ENCODE results near the gene ELAPOR2.
A peak's percentile ranks its signal among the peaks of the same experiment; 100 is the strongest.
"Not testable (repeated sequence)": the region's sequence is repeated elsewhere in the genome, so short reads cannot be mapped to it uniquely, and the experiment has no call there.

Gene ELAPOR2

GRCh38 chr7:87059525-87060287 lies at the start of gene ELAPOR2:
TSS of gene ELAPOR2 (minus strand) at chr7:87059654. CDS start at chr7:87059513, 141 bp downstream.
- peak; percentile 55 for DNase-seq

- no peak for DNase-seq
Measured at GRCh38 chr7:87107949-87108776, 48.7 kb upstream of the ELAPOR2 start.

GRCh38 chr7:87106974-87107612 lies 47.6 kb upstream of the ELAPOR2 start:
- no peak for DNase-seq

GRCh38 chr7:87105401-87105800 lies 45.9 kb upstream of the ELAPOR2 start:
- DNase-seq = no peak

- no peak for DNase-seq
Measured at GRCh38 chr7:87100326-87100725, 40.9 kb upstream of the ELAPOR2 start.

- DNase-seq = not testable (repeated sequence)
Measured at GRCh38 chr7:87097375-87097774, 37.9 kb upstream of the ELAPOR2 start.

- DNase-seq = no peak
Measured at GRCh38 chr7:87094322-87094721, 34.9 kb upstream of the ELAPOR2 start.

- DNase-seq = no peak
Measured at GRCh38 chr7:87092568-87093091, 33.2 kb upstream of the ELAPOR2 start.

GRCh38 chr7:87091487-87092066 lies 32.1 kb upstream of the ELAPOR2 start:
- DNase-seq = no peak

GRCh38 chr7:87083865-87084519 lies 24.5 kb upstream of the ELAPOR2 start:
- peak; percentile 12 for DNase-seq

- no peak for DNase-seq
Measured at GRCh38 chr7:87082675-87083074, 23.2 kb upstream of the ELAPOR2 start.

- DNase-seq = no peak
Measured at GRCh38 chr7:87075671-87076404, 16.4 kb upstream of the ELAPOR2 start.

- DNase-seq = no peak
Measured at GRCh38 chr7:87067788-87068187, 8.3 kb upstream of the ELAPOR2 start.

- DNase-seq = no peak
Measured at GRCh38 chr7:87060288-87060537, 759 bp upstream of the ELAPOR2 start.

- DNase-seq = no peak
Measured at GRCh38 chr7:87058744-87059524, 520 bp downstream of the ELAPOR2 start.

GRCh38 chr7:87057210-87057609 lies 2.2 kb downstream of the ELAPOR2 start:
- DNase-seq = no peak

GRCh38 chr7:87056346-87056745 lies 3.1 kb downstream of the ELAPOR2 start:
- DNase-seq = no peak

GRCh38 chr7:87048839-87049238 lies 10.6 kb downstream of the ELAPOR2 start:
- DNase-seq = no peak

GRCh38 chr7:87046456-87046855 lies 13.0 kb downstream of the ELAPOR2 start:
- DNase-seq = no peak

- not testable (repeated sequence) for DNase-seq
Measured at GRCh38 chr7:87044713-87045112, 14.7 kb downstream of the ELAPOR2 start.

- DNase-seq = not testable (repeated sequence)
Measured at GRCh38 chr7:87041586-87041985, 17.9 kb downstream of the ELAPOR2 start.
